Activated CD4-positive, alpha-beta T cell treated with anti-CD3 and anti-CD28 coated beads, Interleukin-2, amount 10 ng/mL, durations not matched to agents 7 days and 5 days (primary cell): ENCODE results near the gene KANK2. TPM values are rescaled to one million over a fixed set of nuclear protein-coding genes. Genes with fewer than 3 reads are reported as not detected.
A peak's percentile ranks its signal among the peaks of the same experiment; 100 is the strongest.
"Not testable (repeated sequence)": the region's sequence is repeated elsewhere in the genome, so short reads cannot be mapped to it uniquely, and the experiment has no call there.

ENCODE experiments used
- CTCF ChIA-PET: fragments of 350-600 bp; sonication (Branson Sonifier 250); formaldehyde crosslinking; loops from one replicate; lab custom pipeline; 2021; ENCODE audit warnings: antibody characterized with exemption; lab: Charles Lee
- POLR2A ChIA-PET: fragments of 350-600 bp; sonication (Branson Sonifier 250); formaldehyde crosslinking; loops from one replicate; lab custom pipeline; 2021; ENCODE audit warnings: antibody characterized with exemption; lab: Charles Lee
- DNase-seq: peaks from one replicate; pipeline ENCODE4 v3.0.0-alpha.2; 2020
- H3K27ac Mint-ChIP-seq: one replicate; pipeline ENCODE4 v1.8.0; 2021; ENCODE audit warnings: mild to moderate bottlenecking, moderate library complexity, mixed read lengths
- H3K27me3 Mint-ChIP-seq: one replicate; pipeline ENCODE4 v1.8.0; 2021; ENCODE audit warnings: mixed read lengths
- H3K36me3 Mint-ChIP-seq: one replicate; pipeline ENCODE4 v1.8.0; 2021; ENCODE audit warnings: low read depth, mixed read lengths
- H3K4me1 Mint-ChIP-seq: one replicate; pipeline ENCODE4 v1.8.0; 2021; ENCODE audit warnings: mixed read lengths
- H3K4me3 Mint-ChIP-seq: one replicate; pipeline ENCODE4 v1.8.0; 2021; ENCODE audit warnings: mild to moderate bottlenecking, moderate library complexity, mixed read lengths
- H3K9me3 Mint-ChIP-seq: one replicate; pipeline ENCODE4 v1.8.0; 2021; ENCODE audit warnings: mixed read lengths
- total RNA-seq, 2 experiments: library from RNA; stranded (reverse); gene quantifications; one replicate each; pipeline ENCODE4 v1.2.3, GENCODE V29; 2021

KANK2 gene
- total RNA-seq, 2 experiments from 2014 or later: 2.0 to 2.6 TPM

GRCh38 chr19:11136400-11137101, 60.8 kb downstream of the KANK2 start:
- H3K27ac Mint-ChIP-seq: no peak overlapping the region

GRCh38 chr19:11131471-11131870, 65.9 kb downstream of the KANK2 start:
- Mint-ChIP-seq H3K27me3 (no peaks in the 10 kb centered on the region), H3K36me3 (peaks cover 49% of the 10 kb centered on the region)

More at GRCh38 chr19:11136400-11137101, 60.8 kb downstream of the KANK2 start:
- Mint-ChIP-seq H3K4me1 (peaks cover 11% of the 10 kb centered on the region), H3K4me3 (no peak overlapping the region), H3K36me3 (peaks cover 15% of the 10 kb centered on the region), H3K9me3 (no peaks in the 10 kb centered on the region), H3K27me3 (peaks cover 1% of the 10 kb centered on the region)
- ChIA-PET CTCF (interaction anchor here (0.9 kb wide), 1 partner anchor 101 kb away, joined by 4 read pairs; no protein-coding TSS in a partner anchor), POLR2A (no interaction called here)
- no peak for DNase-seq

GRCh38 chr19:11130824-11131455, 66.4 kb downstream of the KANK2 start:
- ChIA-PET CTCF (interaction anchor here (0.7 to 1.3 kb wide), 2 partner anchors 11 to 113 kb away, joined by 3 to 4 read pairs; no protein-coding TSS in a partner anchor), POLR2A (no interaction called here)
- H3K4me1 Mint-ChIP-seq: peaks cover 2% of the 10 kb centered on the region
- H3K27me3 Mint-ChIP-seq: no peaks in the 10 kb centered on the region
- no peak overlapping the region for H3K27ac Mint-ChIP-seq
- no peaks in the 10 kb centered on the region for H3K9me3 Mint-ChIP-seq
- DNase-seq: peak; percentile 68
- peaks cover 55% of the 10 kb centered on the region for H3K36me3 Mint-ChIP-seq
- H3K4me3 Mint-ChIP-seq: no peak overlapping the region

More at GRCh38 chr19:11131471-11131870, 65.9 kb downstream of the KANK2 start:
- no peak for DNase-seq
- CTCF ChIA-PET: interaction anchor here (1.3 kb wide), 1 partner anchor 11 kb away, joined by 3 read pairs; no protein-coding TSS in a partner anchor
- H3K4me3 Mint-ChIP-seq: no peak overlapping the region
- POLR2A ChIA-PET: no interaction called here
- no peaks in the 10 kb centered on the region for H3K9me3 Mint-ChIP-seq
- H3K4me1 Mint-ChIP-seq: no peaks in the 10 kb centered on the region
- H3K27ac Mint-ChIP-seq: no peak overlapping the region

- Mint-ChIP-seq H3K4me1 (peaks cover 2% of the 10 kb centered on the region), H3K9me3 (no peaks in the 10 kb centered on the region), H3K27ac (no peak overlapping the region), H3K27me3 (no peaks in the 10 kb centered on the region), H3K4me3 (no peak overlapping the region), H3K36me3 (peaks cover 55% of the 10 kb centered on the region)
- no peak for DNase-seq
- ChIA-PET POLR2A (no interaction called here), CTCF (interaction anchor here (1.0 kb wide), 1 partner anchor 25 kb away, joined by 4 read pairs; no protein-coding TSS in a partner anchor)
Measured at GRCh38 chr19:11127905-11128304, 69.4 kb downstream of the KANK2 start.

- Mint-ChIP-seq H3K9me3 (no peaks in the 10 kb centered on the region), H3K27me3 (no peaks in the 10 kb centered on the region), H3K4me1 (peaks cover 2% of the 10 kb centered on the region), H3K36me3 (peaks cover 45% of the 10 kb centered on the region), H3K4me3 (no peak overlapping the region), H3K27ac (no peak overlapping the region)
- ChIA-PET POLR2A (no interaction called here), CTCF (interaction anchor here (0.6 to 2.1 kb wide), 18 partner anchors 12 to 408 kb away, joined by 3 to 9 read pairs (median 4); partner anchors contain the start of genes DNM2, KANK2 and SPC24)
- peak; percentile 84 for DNase-seq
Measured at GRCh38 chr19:11125994-11126685, 71.2 kb downstream of the KANK2 start.

- H3K27ac Mint-ChIP-seq, DNase-seq: not testable (repeated sequence)
Measured at GRCh38 chr19:11124157-11124556, 73.2 kb downstream of the KANK2 start.

GRCh38 chr19:11123114-11123513, 74.2 kb downstream of the KANK2 start:
- Mint-ChIP-seq H3K27ac (no peak overlapping the region), H3K36me3 (peaks cover 50% of the 10 kb centered on the region), H3K4me3 (no peak overlapping the region), H3K27me3 (no peaks in the 10 kb centered on the region), H3K4me1 (peaks cover 3% of the 10 kb centered on the region), H3K9me3 (no peaks in the 10 kb centered on the region)
- ChIA-PET POLR2A (no interaction called here), CTCF (no interaction called here)
- no peak for DNase-seq

More at GRCh38 chr19:11124157-11124556, 73.2 kb downstream of the KANK2 start:
- not testable (repeated sequence) for H3K4me3 Mint-ChIP-seq, H3K27me3 Mint-ChIP-seq, H3K9me3 Mint-ChIP-seq, H3K4me1 Mint-ChIP-seq
- H3K36me3 Mint-ChIP-seq: peaks cover 46% of the 10 kb centered on the region
- CTCF ChIA-PET: interaction anchor here (0.6 to 0.9 kb wide), 2 partner anchors 84 to 88 kb away, joined by 3 to 5 read pairs; no protein-coding TSS in a partner anchor
- POLR2A ChIA-PET: interaction anchor here (0.7 kb wide), 1 partner anchor 16 kb away, joined by 4 read pairs; no protein-coding TSS in a partner anchor

GRCh38 chr19:11121963-11122362, 75.4 kb downstream of the KANK2 start:
- ChIA-PET CTCF (interaction anchor here (0.6 to 1.0 kb wide), 2 partner anchors 13 to 49 kb away, joined by 3 to 4 read pairs; no protein-coding TSS in a partner anchor), POLR2A (interaction anchor here (0.6 kb wide), 1 partner anchor 95 kb away, joined by 4 read pairs; no protein-coding TSS in a partner anchor)
- H3K27me3 Mint-ChIP-seq, H3K9me3 Mint-ChIP-seq, H3K4me3 Mint-ChIP-seq, DNase-seq, H3K4me1 Mint-ChIP-seq, H3K27ac Mint-ChIP-seq: not testable (repeated sequence)
- peaks cover 42% of the 10 kb centered on the region for H3K36me3 Mint-ChIP-seq

GRCh38 chr19:11116507-11116906, 80.8 kb downstream of the KANK2 start:
- no peak overlapping the region for H3K4me3 Mint-ChIP-seq
- H3K9me3 Mint-ChIP-seq: no peaks in the 10 kb centered on the region
- peaks cover 2% of the 10 kb centered on the region for H3K4me1 Mint-ChIP-seq
- ChIA-PET POLR2A (no interaction called here), CTCF (interaction anchor here (0.9 kb wide), 1 partner anchor 67 kb away, joined by 3 read pairs; no protein-coding TSS in a partner anchor)
- peak overlapping the region; percentile 10 for H3K27ac Mint-ChIP-seq
- peaks cover 61% of the 10 kb centered on the region for H3K36me3 Mint-ChIP-seq
- DNase-seq: no peak
- no peaks in the 10 kb centered on the region for H3K27me3 Mint-ChIP-seq

- POLR2A ChIA-PET: no interaction called here
- H3K27me3 Mint-ChIP-seq: no peaks in the 10 kb centered on the region
- H3K4me1 Mint-ChIP-seq: peaks cover under 1% of the 10 kb centered on the region
- peak overlapping the region; percentile 50 for H3K27ac Mint-ChIP-seq
- CTCF ChIA-PET: interaction anchor here (0.9 kb wide), 1 partner anchor 66 kb away, joined by 3 read pairs; no protein-coding TSS in a partner anchor
- H3K4me3 Mint-ChIP-seq: no peak overlapping the region
- no peaks in the 10 kb centered on the region for H3K9me3 Mint-ChIP-seq
- H3K36me3 Mint-ChIP-seq: peaks cover 65% of the 10 kb centered on the region
- DNase-seq: no peak
Measured at GRCh38 chr19:11115895-11116446, 81.4 kb downstream of the KANK2 start.

GRCh38 chr19:11115042-11115441, 82.3 kb downstream of the KANK2 start:
- CTCF ChIA-PET: no interaction called here
- DNase-seq: no peak
- H3K9me3 Mint-ChIP-seq: no peaks in the 10 kb centered on the region
- no peak overlapping the region for H3K4me3 Mint-ChIP-seq
- H3K4me1 Mint-ChIP-seq: no peaks in the 10 kb centered on the region
- no peaks in the 10 kb centered on the region for H3K27me3 Mint-ChIP-seq
- H3K36me3 Mint-ChIP-seq: peaks cover 62% of the 10 kb centered on the region
- POLR2A ChIA-PET: no interaction called here
- peak overlapping the region; percentile 36 for H3K27ac Mint-ChIP-seq
